GM21423 (cell line): ENCODE measurements around the gene ANO9.
"Not testable (repeated sequence)": the region's sequence is repeated elsewhere in the genome, so short reads cannot be mapped to it uniquely, and the experiment has no call there.

Experiments
- ATAC-seq: cut with Tn5 transposase; IDR thresholded peaks from one replicate; pipeline ENCODE4 v1.9.1; 2021; ENCODE audit warnings: mild to moderate bottlenecking, moderate library complexity; ENCODE audit not compliant: unreplicated experiment

ANO9 gene

DNA sequence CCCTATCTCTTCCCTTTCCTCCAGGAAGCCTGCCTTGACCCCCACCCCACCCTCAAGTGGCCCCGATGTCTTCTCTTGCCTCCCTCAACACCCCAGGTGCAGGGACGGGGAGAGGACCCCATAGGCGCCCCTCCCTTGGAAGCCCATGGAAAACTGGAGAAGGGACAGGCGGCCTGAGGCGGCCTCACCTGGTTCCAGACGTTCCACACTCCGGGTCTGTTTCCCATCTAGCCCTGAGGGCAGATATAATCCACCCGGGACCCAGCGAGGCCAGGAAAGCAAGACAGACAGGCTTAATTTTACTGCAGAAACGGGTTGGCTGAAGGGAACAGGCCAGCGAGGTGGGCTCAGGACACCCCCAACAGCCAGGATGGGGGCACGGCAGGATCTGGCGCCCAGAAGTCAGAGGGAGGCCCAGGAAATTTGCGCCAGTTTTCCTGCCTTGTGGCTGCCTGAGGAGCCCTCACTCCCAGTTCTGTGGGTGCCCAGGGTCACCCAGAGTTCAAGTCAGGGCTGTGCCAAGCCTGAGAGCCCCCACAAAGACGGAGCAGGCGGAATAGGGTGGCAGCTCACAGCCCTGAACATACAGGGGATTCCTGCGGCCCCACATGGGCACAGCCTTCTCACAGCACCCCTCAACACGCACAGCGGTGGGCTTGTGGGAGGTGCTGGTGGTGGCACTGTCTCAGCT is 24.0 kb downstream of the ANO9 start:
- no peak for ATAC-seq

DNA sequence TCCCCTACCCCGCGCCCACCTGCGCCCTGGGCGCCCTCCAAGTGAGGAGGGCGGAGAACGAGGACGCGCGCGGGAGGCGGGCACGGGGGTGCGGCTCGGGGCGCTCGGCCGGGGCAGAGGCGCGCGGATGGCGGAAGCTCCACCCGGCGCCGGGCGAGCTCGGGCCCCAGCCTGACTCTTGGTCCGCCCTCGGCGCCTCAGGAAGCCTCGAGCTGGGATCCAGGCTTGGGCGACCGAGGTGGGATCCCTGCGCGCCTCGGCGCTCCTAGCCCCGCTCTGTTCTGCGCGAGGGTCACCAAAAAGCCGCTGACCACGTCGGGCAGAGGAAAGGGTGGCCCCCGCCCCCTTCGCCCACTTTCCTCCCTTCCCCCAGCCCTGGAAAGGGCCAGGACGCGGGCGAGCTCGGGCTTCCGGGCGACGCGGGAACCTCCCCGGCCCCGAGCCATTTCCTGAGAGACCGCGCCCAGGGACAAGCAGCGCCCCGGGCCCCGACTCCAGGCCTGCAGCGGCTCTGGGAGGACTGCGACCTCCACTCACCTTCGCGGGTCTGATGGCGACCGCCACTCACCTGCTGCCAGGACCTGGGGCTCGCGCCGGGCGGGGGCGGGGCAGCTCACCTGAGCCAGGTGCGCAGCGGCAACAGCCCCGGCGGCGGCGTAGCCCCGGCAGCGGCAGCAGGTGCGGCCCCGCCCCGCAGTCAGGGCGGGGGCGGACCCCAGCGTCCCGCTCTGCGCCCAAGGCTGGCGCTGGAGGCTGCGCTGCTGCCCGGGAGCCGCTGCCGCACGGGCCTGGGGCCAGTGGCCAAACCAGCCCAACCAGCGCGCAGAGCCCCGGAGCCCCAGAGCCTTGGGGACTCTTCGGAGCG is 24.8 kb downstream of the ANO9 start:
- ATAC-seq: no peak

DNA sequence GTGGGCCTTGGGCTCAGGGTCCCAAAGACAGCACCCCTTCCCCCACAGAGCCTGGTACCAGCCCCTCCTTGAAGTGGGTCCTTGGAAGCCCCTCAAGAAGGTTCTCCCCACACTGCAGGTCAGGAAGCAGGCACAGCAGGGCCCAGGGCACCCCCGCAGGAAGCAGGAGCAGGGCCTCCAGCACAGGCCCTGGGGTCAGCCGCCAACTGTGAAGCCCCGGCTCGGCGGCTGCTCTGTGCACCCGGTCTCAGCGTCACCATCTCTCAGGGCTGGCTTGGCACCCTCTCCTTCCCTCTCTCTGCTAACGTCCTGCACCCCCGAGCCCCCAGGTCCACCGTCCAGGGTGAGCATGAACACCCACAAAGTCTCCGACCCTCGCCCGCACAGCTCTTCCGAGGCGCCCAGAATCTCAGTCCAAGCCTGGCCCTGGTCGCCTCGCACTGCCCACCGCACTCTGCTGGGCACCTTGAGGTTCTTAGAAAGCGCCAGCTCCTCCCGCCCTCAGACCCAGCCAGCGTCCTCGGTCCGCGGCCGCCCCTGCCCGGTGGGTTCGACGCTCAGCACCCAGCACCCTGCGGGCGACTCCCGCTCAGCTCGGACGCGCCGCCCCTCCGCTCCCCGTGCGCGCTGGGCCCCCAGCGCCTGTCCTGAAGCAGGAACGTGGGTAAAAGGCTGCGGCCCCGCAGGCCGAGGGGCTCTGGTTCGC is 25.6 kb downstream of the ANO9 start:
- ATAC-seq: no peak

DNA sequence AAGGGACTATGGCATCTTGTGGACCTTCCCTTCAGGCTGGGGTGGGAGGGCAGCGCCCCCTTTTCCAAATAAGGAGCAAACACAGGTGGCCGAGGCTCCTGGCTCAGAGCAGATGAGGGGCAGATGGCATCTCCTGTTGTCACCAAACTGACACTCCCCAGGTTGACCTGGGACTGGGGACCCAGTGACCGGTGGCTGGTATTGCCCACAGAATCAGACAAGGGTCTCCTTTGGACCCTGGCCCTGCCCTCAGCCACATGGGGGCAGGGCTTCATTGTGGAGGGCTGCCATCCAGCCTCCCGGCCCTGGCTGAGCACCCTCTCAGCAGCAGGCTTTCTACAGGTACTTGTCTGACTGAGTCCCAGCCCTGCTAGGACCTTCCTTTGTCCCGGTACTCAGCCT is 26.2 kb downstream of the ANO9 start:
- no peak for ATAC-seq

DNA sequence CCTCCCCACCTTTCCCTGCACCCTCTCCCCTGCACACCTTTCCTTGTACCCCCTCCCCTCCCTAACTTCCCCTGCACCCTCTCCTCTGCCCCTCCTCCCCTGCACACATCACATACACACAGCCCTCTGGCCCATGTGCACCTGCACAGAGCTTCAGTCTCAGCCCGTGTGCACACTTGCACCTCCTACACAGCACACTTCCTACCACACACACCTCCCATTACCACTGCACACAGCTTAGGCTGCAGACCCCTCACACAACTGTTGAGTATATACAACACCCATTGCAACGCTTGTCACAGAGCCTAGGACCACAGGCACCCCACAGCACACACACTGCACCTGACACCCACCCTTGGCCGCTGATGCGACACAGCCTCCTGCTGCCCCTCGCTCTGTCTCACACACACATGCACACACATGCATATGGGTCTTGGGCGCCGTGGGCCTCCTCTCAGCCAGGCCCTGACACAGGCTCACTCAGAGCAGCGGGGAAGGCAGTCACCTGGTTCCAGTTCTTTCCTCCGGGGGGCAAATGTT is 27.4 kb downstream of the ANO9 start:
- ATAC-seq: no peak

DNA sequence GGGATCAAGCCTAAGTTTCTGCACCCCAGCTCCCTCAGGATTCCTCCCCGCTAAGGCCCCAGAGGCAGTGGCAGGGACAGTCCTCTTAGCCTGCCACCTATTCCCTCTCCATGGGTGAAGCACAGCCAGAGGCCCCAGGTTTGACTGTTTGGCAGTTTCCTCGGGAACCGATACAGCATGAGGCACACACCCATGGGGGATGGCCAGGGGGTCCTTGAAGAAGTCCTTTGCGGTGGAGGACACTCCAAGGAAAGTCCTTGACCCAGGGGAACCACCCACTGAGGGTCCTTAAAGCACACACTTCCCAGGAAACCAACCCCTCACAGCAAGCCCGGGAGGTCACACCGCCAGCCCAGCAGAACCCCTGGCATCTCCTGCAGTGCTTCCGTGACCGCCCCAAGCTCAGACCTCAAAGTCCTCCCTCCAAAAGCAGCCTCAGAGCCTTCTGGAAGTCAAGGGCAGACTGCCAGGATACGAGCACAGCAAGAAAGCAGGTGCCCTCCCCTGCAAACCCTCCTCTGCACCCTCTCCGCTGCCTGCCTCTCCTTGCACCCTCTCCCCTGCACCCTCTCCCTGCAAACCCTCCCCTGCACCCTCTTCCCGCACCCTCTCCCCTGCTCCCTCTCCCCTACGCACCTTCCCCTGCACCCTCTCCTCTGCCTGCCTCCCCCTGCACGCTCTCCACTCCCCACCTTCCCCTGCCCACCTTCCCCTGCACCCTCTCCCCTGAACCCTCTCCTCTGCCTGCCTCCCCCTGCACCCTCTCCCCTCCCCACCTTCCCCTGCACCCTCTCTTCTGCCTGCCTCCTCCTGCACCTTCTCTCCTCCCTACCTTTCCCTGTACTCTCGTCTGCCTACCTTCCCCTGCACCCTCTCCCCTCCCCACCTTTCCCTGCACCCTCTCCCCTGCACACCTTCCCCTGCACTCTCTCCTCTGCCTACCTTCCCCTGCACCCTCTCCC is 28.4 kb downstream of the ANO9 start:
- no peak for ATAC-seq

DNA sequence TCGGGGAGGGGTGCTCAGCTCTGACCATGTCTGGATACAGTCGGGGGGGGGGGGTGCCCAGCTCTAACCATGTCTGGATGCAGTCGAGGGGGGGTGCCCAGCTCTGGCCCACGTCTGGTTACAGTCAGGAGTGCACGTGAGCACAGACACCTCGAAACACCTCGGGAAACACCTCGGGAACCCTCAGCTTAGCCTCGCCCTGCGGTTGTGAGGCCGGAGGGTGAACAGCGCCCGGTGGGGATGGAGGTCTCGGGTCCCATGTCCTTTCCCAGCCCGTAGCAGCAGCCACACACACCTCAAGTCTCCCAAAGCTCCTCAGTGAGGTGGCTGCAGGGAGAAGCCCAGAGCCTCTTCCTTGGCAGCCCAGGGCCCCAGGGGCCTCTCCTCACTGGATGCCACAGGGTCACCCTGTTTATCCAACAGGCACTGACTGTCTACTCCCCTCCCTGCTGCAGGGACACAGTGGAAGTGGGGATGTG is 29.1 kb downstream of the ANO9 start:
- ATAC-seq: no peak

DNA sequence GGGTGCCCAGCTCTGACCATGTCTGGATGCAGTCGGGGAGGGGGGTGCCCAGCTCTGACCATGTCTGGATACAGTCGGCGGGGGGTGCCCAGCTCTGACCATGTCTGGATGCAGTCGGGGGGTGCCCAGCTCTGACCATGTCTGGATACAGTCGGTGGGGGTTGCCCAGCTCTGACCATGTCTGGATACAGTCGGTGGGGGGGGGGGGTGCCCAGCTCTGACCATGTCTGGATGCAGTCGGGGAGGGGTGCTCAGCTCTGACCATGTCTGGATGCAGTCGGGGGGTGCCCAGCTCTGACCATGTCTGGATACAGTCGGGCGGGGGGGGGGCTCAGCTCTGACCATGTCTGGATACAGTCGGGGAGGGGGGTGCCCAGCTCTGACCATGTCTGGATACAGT is 30.3 kb downstream of the ANO9 start:
- ATAC-seq: not testable (repeated sequence)

DNA sequence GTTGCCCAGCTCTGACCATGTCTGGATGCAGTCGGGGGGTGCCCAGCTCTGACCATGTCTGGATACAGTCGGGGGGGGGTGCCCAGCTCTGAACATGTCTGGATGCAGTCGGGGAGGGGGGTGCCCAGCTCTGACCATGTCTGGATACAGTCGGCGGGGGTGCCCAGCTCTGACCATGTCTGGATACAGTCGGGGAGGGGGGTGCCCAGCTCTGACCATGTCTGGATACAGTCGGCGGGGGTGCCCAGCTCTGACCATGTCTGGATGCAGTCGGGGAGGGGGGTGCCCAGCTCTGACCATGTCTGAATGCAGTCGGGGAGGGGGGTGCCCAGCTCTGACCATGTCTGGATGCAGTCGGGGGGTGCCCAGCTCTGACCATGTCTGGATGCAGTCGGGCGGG is 31.1 kb downstream of the ANO9 start:
- not testable (repeated sequence) for ATAC-seq

DNA sequence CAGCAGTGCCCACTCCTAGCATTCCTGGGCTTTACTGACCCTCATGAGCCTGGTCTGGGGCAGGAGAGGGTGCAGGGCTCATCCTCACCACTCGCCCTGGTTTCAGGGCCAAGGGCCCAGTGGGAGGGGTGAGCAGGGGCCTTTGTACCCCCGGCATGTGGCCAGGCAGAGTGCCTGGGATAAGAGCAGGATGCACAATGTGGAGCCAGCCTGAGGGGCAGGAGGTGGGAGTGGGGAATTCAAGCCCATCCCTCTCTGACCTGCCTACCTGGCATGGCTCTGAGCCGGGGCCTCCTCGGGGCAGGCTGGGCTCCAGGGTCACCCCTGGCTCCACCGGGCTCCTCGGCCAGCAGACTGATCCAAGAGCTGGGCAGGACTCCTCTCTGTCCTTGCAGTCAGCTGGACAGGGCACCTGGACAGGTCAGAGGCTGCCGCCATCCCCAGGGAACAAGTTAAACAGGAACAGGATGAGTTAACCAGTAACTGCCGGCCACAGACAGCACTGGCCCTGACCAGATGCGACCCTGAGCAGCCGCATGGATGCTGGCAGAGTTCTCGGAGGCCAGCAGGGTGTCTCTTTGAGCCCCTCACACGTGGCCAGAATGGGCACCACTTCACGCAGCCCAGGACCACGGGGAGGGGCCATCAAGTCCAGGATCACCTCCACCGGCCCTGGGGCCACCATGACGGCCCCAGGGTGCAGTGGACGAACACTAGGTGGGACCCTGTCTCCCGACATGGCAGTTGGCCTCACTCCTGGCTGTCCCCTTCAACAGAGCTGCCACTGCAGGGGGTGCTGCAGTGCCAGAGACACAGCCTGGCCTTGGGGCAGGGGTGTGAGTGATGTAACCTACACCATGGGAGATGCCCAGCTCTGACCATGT is 32.0 kb downstream of the ANO9 start:
- ATAC-seq: no peak

DNA sequence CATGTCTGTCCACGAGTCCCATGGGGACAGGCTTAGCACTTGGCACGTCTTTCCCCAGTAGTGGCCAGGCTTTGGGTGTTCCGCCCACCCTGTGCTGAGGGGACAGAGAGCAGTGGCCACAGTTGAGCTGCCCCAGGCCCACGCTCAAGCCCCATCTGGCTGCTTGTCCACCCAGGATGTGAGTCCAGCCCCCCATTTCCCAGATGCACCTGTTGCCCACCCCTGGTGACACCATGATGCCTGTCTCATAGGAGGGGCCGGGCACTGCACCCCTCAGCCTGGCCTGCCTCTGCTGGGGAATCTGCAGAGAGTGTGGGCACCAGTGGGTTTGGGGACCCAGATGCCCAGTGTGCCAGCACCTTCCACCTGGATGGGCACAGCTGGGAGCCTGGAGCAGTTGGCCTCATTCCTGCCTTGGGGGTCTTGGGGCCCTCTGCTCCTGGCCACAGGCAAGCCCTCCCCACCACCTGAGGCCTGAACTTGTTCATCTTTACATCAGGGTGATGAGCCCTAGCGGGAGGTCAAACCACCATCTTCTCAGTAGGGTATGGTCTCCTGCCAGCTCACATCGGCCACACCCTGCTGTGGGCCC is 32.7 kb downstream of the ANO9 start:
- ATAC-seq: no peak

DNA sequence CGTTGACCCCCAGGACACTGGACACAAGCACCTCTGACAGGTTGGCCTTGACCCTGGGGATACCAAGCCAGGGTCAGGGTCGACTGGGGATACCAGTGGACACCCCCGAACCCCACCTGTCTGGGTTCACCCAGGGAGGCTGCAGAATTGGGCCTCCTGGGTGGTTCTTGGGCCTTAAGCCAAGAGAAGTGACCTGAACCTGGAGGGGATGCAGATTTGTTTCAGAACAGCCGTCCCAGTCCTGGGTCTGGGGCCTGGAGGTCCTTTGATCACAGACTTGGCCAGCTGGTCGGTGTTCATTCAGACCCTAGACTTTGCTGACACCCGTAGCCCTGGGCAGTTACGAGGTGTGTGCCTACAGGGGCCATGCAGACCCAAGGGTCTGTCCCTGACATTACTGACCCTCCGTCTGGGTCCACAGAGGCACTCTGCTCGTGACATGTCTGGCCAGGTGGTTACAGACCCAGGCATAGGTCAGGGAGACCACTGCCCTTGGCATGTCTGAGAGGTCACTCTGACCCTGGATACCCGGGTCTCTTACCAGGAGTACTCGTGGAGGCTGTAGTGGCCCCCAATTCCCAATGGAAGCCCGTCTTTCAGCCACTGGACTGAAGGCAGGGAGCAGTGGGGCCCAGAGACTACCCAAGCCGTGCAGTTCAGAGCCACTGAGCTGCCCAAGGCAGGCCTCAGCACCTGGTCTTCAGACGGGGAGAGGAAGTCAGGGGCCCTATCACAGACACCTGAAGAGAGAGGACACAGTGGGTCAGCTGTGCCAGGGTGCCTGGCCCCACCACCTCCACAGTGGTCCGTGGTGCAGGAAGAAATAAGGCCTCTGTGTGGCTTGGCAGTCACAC is 33.4 kb downstream of the ANO9 start:
- ATAC-seq: no peak

DNA sequence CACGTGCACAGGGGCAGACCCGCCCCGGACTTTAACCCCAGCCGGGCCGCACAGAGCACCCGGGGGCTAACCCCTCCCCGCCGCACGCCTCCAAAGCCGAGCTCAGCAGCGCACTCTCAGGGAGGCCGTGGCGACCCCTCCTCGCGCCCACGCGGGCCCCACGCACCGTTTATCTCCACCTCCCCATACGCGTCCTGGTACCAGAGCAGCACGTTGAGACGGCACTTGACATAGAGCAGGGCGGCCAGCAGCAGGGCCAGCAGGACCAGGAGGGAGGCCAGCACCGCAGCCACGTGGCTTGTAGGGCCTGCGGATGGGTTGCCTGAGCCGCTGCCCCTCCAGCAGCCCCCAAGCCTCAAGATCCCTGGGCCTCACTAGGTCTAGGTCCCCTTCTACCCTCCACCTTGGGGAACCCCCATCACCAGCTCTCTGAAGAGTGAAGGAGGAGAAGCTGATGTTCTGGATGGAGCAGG is 34.1 kb downstream of the ANO9 start:
- no peak for ATAC-seq

DNA sequence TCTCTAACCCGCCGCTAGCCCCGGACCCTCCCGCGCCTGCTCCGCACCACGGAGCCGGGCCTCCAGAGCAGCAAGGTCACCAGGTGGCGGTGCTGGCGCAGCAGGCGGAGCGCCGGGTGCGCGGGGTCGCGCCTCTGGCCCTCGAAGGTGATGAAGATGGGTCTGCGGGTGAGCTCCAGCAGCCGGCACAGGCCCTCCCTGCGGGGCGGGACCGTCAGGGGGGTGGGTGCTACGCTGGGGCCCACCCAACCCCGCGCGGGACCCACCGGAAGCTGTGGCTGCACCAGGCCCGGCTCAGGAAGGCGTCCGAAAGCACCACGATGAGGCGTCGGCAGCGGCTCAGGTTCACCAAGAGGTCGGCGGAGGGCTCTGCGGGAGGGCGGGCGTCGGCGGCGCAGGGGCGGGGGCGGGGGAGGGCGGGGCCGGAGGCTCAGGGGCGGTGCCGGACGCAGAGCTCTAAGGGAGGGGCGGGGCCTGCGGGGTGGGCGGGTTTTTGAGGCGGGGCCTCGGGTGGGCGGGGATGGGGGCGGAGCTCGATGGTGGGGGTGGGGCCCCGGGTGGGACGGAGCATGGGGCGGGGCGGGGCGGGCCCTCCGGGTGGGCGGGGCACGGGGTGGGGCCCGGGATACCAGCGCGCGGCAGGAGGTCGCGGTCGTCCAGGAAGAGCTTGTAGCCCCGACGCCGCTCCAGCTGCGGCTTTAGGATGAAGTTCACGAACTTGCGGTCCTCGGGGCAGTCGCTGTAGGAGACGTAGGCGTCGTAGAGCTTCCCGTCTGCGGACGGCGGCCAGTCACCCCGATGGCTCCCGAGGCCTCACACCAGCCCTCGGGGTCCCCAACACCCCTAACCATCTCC is 34.8 kb downstream of the ANO9 start:
- peak; percentile 79 for ATAC-seq

DNA sequence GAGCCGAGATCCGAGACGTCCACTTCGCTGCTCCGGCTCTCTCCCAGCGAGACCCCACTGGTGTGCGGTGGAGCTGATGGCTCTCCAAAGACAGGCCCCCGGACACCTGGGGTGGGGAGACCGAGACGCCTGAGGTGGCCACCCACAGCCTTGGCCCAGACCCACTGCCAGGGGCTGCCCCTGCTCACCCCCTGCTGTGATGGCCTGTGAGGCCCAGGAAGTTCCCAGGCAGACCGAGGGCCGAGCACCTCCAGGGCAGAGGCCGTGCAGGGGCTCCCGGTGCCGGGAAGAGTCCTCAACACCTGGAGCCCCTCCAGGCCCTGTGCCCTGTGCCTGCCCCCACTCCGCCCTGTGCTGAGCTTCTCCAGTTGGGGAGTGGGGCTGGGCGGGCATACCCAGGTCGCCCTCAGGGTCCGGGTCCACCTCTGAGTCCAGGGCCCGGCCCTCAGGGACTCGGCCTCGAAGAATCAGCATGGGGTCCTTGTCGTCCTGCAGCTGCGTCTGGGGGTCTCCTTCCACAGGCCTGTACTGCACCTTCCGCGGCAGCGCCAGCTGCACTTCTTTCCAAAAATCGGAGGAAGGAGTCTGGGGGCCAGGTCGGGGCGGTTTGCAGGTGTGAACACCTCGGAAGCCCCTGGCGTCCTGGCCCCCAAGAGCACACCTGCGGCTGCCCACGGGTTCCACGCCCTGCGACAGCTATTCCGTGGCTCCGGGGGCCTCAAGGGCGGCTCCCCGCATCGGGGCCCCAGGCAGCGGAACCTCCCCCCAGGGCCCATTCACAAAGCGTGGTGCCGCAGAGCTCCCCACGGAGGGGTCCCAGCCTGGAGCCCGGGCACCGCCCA is 35.6 kb downstream of the ANO9 start:
- ATAC-seq: no peak
